ENCODE data around the gene HSDL2. TPM values are rescaled to one million over a fixed set of nuclear protein-coding genes. Genes with fewer than 3 reads are reported as not detected.

HSDL2 gene
- total RNA-seq, 1 experiment from 2014 or later = 32.1 TPM

Other genes with a start within 250 kb of the HSDL2 start
- gene SUSD1, start 204.8 kb upstream of the HSDL2 start, total RNA-seq (2014; rRNA removed; shearing (Covaris generic); ENCODE audit: low replicate concordance) = 0.99 and 3.3 TPM in 2 replicates
- 16.3 and 20.7 TPM in 2 replicates for gene PTBP3, start 46.5 kb upstream of the HSDL2 start, total RNA-seq (2014; rRNA removed; shearing (Covaris generic); ENCODE audit: low replicate concordance)
- gene KIAA1958, start 106.7 kb downstream of the HSDL2 start, total RNA-seq (2014; rRNA removed; shearing (Covaris generic); ENCODE audit: low replicate concordance) = 0.07 and 1.1 TPM in 2 replicates